MCF 10A (cell line): ENCODE data around the gene MGARP. TPM values are rescaled to one million over a fixed set of nuclear protein-coding genes. Genes with fewer than 3 reads are reported as not detected.

Experiments used
- BruUV-seq: library from RNA; stranded (reverse); fragments of 400-500 nt; replicated peaks from 2 replicates; lab custom pipeline; 2021; lab: Mats Ljungman, UMichigan
- CTCF ChIA-PET: fragments of 300-600 bp; sonication (Branson Sonifier 250); formaldehyde crosslinking; extraction: SDS; loops from one replicate; lab custom pipeline; 2021; ENCODE audit warnings: antibody characterized with exemption, inconsistent platforms; lab: Yijun Ruan, JAX
- POLR2A ChIA-PET: fragments of 300-600, 350-650 bp; sonication (Branson Sonifier 250); formaldehyde crosslinking; extraction: SDS; loops from one replicate; lab custom pipeline; 2020; ENCODE audit warnings: antibody characterized with exemption, inconsistent platforms; lab: Yijun Ruan, JAX
- DNase-seq: peaks from one replicate; pipeline ENCODE4 v3.0.0-alpha.2; 2018; ENCODE audit not compliant: unreplicated experiment
- H3K27ac Mint-ChIP-seq: one replicate; pipeline ENCODE4 v1.8.0; 2022; ENCODE audit warnings: mild to moderate bottlenecking, low read depth, mixed read lengths; ENCODE audit not compliant: unreplicated experiment
- H3K27me3 Mint-ChIP-seq: one replicate; pipeline ENCODE4 v1.8.0; 2022; ENCODE audit warnings: mixed read lengths; ENCODE audit not compliant: insufficient read depth, unreplicated experiment
- H3K36me3 Mint-ChIP-seq: one replicate; pipeline ENCODE4 v1.8.0; 2022; ENCODE audit warnings: mild to moderate bottlenecking, moderate library complexity, mixed read lengths; ENCODE audit not compliant: insufficient read depth, unreplicated experiment
- H3K4me1 Mint-ChIP-seq: one replicate; pipeline ENCODE4 v1.8.0; 2022; ENCODE audit warnings: mixed read lengths; ENCODE audit not compliant: insufficient read depth, unreplicated experiment
- H3K4me3 Mint-ChIP-seq: one replicate; pipeline ENCODE4 v1.8.0; 2022; ENCODE audit warnings: mild to moderate bottlenecking, moderate library complexity, mixed read lengths; ENCODE audit not compliant: unreplicated experiment
- H3K9me3 Mint-ChIP-seq: one replicate; pipeline ENCODE4 v1.8.0; 2022; ENCODE audit warnings: mixed read lengths; ENCODE audit not compliant: unreplicated experiment
- intact Hi-C: fragments of 100-400 bp; cut with micrococcal nuclease; formaldehyde crosslinking; loops from 2 replicates; pipeline ENCODE4 v1.14.1; 2022
- total RNA-seq: library from RNA; stranded (reverse); gene quantifications from 2 replicates; pipeline ENCODE4 v1.2.3, GENCODE V29; 2022
- TF ChIP-seq, protein P1 (sequence below): fragments of 200-600 bp; IDR thresholded peaks from one replicate; pipeline ENCODE4 v1.8.0; 2022; ENCODE audit warnings: antibody characterized with exemption, mild to moderate bottlenecking; ENCODE audit not compliant: unreplicated experiment

The MGARP gene
- total RNA-seq, 1 experiment from 2014 or later, result not detected

DNA sequence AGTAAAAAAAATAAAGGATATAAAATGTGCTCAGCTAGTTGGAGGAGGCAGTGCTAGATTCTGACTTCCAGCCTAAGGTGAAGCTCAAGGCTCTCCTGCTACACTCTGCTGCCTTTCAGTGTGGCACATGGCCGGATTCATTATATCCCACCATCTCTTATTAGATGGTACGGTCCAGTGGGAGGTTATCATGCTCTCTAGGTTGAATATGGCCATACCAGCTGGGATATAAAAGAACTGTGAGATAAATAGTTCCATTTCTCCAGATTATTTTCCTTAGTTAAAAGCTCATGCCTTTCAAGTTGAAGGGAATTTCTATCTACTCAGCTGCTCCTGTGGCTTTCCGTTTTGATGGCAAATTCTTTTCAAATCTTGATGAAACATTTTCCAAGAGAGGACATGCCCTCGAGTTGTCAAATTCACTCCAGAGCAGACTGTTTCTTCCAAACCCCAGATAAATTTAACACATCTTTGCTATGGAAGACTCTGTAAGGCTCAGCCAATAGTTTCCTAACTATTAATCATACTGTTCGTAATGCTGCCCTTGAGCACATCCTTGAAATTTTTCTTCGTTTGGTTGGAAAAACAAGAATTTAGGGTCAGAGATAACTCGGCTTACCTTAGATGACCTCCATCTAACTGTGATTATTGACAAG, 2.2 kb upstream of the MGARP start:
- Mint-ChIP-seq H3K9me3 (no peaks in the 10 kb centered on the region), H3K27me3 (no peaks in the 10 kb centered on the region), H3K27ac (no peak overlapping the region), H3K4me1 (no peaks in the 10 kb centered on the region), H3K4me3 (no peak overlapping the region), H3K36me3 (peaks cover 1% of the 10 kb centered on the region)
- intact Hi-C loops, result loop anchor here (5.0 kb wide), 1 partner anchor 105 kb away; the partner anchor contains the start of gene ELF2
- BruUV-seq, result no TSS peak
- CTCF ChIA-PET, result interaction anchor here (0.6 to 1.5 kb wide), 6 partner anchors 19 to 196 kb away, joined by 3 to 6 read pairs (median 3); partner anchors contain the start of gene NAA15
- POLR2A ChIA-PET, result interaction anchor here (0.6 to 1.4 kb wide), 8 partner anchors 12 to 146 kb away, joined by 3 to 6 read pairs (median 3); partner anchors contain the start of gene NDUFC1
- TF ChIP-seq, protein P1, sequence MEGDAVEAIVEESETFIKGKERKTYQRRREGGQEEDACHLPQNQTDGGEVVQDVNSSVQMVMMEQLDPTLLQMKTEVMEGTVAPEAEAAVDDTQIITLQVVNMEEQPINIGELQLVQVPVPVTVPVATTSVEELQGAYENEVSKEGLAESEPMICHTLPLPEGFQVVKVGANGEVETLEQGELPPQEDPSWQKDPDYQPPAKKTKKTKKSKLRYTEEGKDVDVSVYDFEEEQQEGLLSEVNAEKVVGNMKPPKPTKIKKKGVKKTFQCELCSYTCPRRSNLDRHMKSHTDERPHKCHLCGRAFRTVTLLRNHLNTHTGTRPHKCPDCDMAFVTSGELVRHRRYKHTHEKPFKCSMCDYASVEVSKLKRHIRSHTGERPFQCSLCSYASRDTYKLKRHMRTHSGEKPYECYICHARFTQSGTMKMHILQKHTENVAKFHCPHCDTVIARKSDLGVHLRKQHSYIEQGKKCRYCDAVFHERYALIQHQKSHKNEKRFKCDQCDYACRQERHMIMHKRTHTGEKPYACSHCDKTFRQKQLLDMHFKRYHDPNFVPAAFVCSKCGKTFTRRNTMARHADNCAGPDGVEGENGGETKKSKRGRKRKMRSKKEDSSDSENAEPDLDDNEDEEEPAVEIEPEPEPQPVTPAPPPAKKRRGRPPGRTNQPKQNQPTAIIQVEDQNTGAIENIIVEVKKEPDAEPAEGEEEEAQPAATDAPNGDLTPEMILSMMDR, result no peak
- no peak for DNase-seq

DNA sequence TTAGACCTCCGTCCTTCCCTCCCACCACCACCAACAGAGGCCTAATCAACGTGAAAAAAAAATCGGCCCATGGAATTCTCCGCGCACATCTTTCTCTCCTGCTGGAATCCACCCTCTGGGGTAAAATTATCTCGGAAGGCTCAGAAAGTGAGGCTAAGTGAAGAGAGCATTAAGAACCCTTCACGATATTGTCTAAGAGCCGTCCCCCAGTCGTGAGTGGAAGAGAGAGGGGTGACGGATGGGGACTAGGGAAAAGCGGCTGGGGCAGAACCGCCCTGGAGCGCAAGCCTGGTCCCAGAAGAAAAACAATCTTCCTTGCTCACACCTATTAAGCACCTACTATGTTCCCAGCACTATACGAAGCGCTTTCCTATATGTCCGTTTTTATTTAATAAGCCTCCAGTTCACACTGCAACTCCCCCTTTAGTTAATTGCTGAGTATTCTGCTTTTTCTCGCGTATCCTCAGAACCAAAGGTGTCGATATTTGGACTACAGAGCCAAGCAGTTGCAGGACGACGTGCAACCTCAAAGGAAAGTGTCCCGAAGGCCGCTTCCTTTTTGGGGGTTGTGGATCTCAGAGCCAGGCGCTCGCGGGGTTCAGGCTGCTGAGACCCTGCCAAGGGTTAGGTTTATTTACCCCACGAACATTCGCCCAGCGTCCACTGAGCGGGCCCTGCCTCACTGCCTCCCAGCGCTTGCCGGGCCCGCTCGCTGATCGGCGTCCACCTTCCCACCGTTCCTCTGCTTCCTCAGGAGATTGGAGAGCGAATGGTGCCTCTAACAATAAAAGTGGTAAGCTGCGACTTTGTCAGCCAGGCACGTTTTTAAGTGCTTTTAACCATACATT, 889 bp downstream of the MGARP start:
- POLR2A ChIA-PET, result interaction anchor here (0.6 to 1.0 kb wide), 2 partner anchors 21 to 1748 kb away, joined by 3 read pairs; no protein-coding TSS in a partner anchor
- CTCF ChIA-PET, result interaction anchor here (0.7 kb wide), 1 partner anchor 24 kb away, joined by 4 read pairs; no protein-coding TSS in a partner anchor
- TF ChIP-seq, protein P1, result no peak

GRCh38 chr4:139278485-139278884, 1.5 kb downstream of the MGARP start:
- no peak for DNase-seq
- POLR2A ChIA-PET, result interaction anchor here (1.0 kb wide), 1 partner anchor 22 kb away, joined by 3 read pairs; no protein-coding TSS in a partner anchor
- H3K27ac Mint-ChIP-seq, result no peak overlapping the region
- no TSS peak for BruUV-seq
- no peaks in the 10 kb centered on the region for H3K36me3 Mint-ChIP-seq
- no peaks in the 10 kb centered on the region for H3K4me1 Mint-ChIP-seq
- CTCF ChIA-PET, result interaction anchor here (0.7 kb wide), 1 partner anchor 23 kb away, joined by 4 read pairs; no protein-coding TSS in a partner anchor
- TF ChIP-seq, protein P1, result no peak
- H3K4me3 Mint-ChIP-seq, result no peak overlapping the region
- intact Hi-C loops, result no loop called here
- H3K9me3 Mint-ChIP-seq, result no peaks in the 10 kb centered on the region
- H3K27me3 Mint-ChIP-seq, result no peaks in the 10 kb centered on the region

More for the DNA sequence above, 889 bp downstream of the MGARP start:
- intact Hi-C loops, result no loop called here
- no peaks in the 10 kb centered on the region for H3K9me3 Mint-ChIP-seq
- no peak overlapping the region for H3K27ac Mint-ChIP-seq
- H3K36me3 Mint-ChIP-seq, result no peaks in the 10 kb centered on the region
- no peaks in the 10 kb centered on the region for H3K27me3 Mint-ChIP-seq
- BruUV-seq, result no TSS peak
- H3K4me3 Mint-ChIP-seq, result no peak overlapping the region
- no peak for DNase-seq
- H3K4me1 Mint-ChIP-seq, result no peaks in the 10 kb centered on the region
